NB4 (cell line): ENCODE results near the gene RNF175.

ENCODE experiments used
- DNase-seq: peaks from one replicate; pipeline ENCODE4 v3.0.0; 2010; ENCODE audit warnings: low read depth
- H3K4me3 ChIP-seq: one replicate; pipeline ENCODE4 v1.5.1; 2011; ENCODE audit warnings: mild to moderate bottlenecking, low read depth, low read length, moderate library complexity
- MYC ChIP-seq: IDR thresholded peaks from 2 replicates; pipeline ENCODE4 v1.6.1; 2011; ENCODE audit warnings: low read depth, low read length
- POLR2A ChIP-seq: IDR thresholded peaks from 2 replicates; pipeline ENCODE4 v1.6.1; 2011; ENCODE audit warnings: mild to moderate bottlenecking; ENCODE audit not compliant: insufficient read length; ENCODE audit errors: extremely low read depth
- TF ChIP-seq, protein P1 (sequence below): IDR thresholded peaks from one replicate; pipeline ENCODE4 v1.5.1; 2012; ENCODE audit warnings: low read depth, low read length
- TF ChIP-seq, protein P2 (sequence below): IDR thresholded peaks from 2 replicates; pipeline ENCODE4 v1.6.1; 2011; ENCODE audit warnings: low read depth, low read length

The RNF175 gene

DNA sequence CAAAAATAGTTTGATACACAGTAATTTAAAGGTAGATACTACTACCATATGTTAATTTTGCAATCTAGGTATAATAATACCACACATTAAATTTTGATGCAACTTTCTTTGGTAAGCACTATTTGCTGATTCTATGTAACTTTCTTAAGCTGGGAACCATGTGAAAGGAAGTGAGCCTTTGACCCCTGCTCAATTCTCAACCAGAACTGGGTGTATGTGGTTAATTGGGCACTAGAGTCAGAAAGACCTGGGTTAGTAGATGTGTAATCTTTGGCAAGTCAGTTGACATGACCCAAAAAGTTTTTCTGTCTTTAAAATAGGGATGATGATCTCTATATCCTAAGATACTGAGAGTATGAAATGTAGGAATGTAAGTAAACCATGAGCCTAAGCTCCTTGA lies 53.3 kb downstream of the RNF175 start:
- H3K4me3 ChIP-seq, result peak overlapping the region; percentile 12
- TF ChIP-seq, protein P1, sequence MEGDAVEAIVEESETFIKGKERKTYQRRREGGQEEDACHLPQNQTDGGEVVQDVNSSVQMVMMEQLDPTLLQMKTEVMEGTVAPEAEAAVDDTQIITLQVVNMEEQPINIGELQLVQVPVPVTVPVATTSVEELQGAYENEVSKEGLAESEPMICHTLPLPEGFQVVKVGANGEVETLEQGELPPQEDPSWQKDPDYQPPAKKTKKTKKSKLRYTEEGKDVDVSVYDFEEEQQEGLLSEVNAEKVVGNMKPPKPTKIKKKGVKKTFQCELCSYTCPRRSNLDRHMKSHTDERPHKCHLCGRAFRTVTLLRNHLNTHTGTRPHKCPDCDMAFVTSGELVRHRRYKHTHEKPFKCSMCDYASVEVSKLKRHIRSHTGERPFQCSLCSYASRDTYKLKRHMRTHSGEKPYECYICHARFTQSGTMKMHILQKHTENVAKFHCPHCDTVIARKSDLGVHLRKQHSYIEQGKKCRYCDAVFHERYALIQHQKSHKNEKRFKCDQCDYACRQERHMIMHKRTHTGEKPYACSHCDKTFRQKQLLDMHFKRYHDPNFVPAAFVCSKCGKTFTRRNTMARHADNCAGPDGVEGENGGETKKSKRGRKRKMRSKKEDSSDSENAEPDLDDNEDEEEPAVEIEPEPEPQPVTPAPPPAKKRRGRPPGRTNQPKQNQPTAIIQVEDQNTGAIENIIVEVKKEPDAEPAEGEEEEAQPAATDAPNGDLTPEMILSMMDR, result no peak
- TF ChIP-seq MYC (no peak), POLR2A (no peak)
- TF ChIP-seq, protein P2, sequence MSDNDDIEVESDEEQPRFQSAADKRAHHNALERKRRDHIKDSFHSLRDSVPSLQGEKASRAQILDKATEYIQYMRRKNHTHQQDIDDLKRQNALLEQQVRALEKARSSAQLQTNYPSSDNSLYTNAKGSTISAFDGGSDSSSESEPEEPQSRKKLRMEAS, result no peak
- DNase-seq, result peak; percentile 69

DNA sequence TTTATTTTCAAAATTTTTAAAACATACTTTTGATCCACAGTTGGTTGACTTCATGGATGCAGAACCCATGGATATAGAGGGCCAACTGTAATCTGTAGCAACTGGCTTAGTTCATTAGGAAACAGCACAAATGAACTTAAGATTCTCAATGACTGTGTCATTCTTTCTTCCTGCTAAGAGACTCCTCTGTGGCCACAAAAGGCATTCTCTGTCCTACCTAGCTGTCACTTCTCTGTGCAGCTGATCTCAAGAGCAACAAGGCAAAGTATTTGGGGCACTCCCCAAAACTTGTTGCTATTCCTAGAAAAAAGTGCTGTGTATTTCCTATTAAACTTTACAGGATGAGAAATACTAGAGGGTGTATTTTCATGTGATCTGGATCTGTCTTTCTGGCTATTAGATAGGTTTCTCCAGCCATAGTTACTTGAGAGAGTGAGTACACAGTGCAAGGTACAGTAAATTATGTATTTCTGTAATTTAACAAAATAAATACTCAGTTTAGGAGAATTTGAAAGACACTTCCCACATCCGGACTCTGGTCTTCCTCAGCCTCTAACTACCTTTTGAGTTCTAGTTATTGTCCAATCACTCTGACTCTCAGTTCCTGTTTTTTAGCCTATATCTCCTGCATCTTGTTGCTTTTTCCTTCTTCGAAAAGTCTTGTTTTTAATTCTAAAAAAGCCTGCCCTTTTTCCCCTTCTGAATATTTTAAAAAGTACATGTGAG lies 53.9 kb downstream of the RNF175 start:
- peak overlapping the region; percentile 22 for H3K4me3 ChIP-seq
- TF ChIP-seq, protein P2, result no peak
- TF ChIP-seq MYC (no peak), POLR2A (no peak)
- TF ChIP-seq, protein P1, result no peak
- DNase-seq, result peak; percentile 81

DNA sequence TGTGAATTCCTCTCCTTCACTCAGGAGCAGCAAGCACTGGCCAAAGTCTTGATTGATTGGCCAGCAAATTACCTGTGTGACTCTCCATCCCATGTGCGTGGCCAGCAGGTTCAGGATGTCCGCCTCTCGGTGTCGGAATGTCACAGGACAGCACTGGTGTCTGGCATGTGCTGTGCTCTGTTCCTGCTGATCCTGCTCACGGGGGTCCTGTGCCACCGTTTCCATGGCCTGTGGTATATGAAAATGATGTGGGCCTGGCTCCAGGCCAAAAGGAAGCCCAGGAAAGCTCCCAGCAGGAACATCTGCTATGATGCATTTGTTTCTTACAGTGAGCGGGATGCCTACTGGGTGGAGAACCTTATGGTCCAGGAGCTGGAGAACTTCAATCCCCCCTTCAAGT lies 55.3 kb downstream of the RNF175 start:
- DNase-seq, result no peak
- H3K4me3 ChIP-seq, result no peak overlapping the region
- TF ChIP-seq MYC (no peak), POLR2A (no peak)
- TF ChIP-seq, protein P2, result no peak
- TF ChIP-seq, protein P1, result no peak

DNA sequence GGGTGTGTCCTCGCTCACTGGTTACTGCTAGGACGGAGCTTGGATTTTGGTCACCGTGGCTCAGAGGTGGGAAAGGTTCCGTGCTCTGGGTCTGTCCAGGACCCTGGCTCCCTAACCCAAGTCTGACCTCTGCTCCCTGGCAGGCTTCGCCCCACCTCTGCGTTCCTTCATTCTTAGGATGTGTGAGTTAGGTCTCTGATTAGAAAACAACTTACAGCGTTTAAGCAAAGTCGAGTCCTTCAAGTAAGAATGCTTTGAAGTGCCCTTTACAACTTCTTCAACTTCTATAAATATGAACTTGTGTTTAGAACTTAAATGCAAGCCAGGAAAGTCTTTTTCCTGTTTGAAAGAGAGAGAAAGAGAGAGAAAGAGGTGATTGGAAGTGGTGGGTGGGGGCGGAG lies 74.9 kb downstream of the RNF175 start:
- H3K4me3 ChIP-seq, result peak overlapping the region; percentile 58
- TF ChIP-seq, protein P2, result no peak

DNA sequence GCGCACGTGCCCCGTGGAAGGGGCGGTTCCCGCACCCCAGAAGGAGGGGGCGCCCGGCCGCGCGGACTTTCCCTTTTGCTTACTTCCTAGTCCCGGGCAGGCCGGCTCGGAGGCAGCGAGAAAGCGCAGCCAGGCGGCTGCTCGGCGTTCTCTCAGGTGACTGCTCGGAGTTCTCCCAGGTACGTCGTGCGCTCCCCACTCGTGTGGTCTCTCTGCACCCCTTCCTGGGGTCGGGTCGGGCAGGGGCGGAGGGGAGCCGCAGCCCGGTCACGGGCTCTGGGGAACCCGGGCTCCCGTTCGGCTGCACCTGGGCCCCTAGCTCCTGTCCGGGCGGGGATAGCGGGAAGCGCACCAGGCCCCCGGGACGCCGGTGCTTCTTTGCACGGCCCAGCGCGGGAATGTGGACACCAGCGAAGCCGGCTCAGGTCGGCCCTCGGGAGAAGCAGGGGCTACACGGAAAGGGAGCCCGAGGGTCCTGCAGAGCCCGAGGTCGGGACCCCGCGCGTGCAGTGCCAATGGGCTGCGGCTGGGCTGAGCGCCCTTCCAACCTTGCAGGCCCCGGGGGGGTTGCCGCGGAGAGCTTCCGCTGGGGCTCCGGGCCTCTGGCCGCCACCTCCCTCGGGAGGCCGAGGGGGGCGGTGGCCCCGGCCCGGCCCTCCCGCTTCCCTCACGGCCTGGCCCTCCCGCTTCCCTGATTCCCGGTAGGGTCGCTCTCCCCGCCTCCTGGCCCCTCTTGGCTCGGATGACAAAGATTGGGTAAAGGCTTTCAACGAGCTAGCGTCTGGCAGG lies 75.4 kb downstream of the RNF175 start, which contains the start of gene TLR2:
TSS of gene TLR2 (plus strand) at position 99 of the 789 bp plus-strand sequence. CDS start 18,628 bp downstream, outside the sequence.
- H3K4me3 ChIP-seq, result peak within 1 kb of the TSS; percentile 58
- peak; percentile 77 for DNase-seq
- TF ChIP-seq POLR2A (no peak), MYC (no peak)
- TF ChIP-seq, protein P2, result no peak
- TF ChIP-seq, protein P1, result no peak

More for the DNA sequence above, 74.9 kb downstream of the RNF175 start:
- DNase-seq, result no peak

DNA sequence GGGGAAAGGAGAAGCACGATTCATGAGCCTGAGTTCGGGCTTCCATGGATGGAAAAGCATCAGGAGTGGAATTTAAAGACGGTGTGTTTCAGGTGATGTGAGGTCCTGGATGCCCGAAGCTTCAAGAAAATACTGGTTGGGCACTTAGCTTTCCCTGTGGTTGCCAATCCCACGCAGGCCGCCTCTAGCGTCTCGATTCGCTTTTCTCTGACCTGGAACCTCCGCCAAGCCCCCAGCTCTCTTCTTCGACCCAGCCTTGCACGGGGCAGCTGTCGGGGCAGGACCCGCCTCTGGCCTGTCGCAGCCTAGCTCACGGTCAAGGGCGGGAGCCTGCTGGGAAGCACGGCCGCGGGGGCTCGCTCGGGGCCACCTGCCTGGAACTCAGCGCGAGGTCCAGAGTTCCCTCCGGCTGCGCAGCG lies 76.1 kb downstream of the RNF175 start:
- H3K4me3 ChIP-seq, result no peak overlapping the region
- DNase-seq, result no peak
- TF ChIP-seq, protein P2, result no peak
- TF ChIP-seq MYC (no peak), POLR2A (no peak)
- TF ChIP-seq, protein P1, result no peak
